COR-L47 (cell line): Measurements from ENCODE around the gene BMP4.
"Not testable (repeated sequence)": the region's sequence is repeated elsewhere in the genome, so short reads cannot be mapped to it uniquely, and the experiment has no call there.

Experiments used
- DNase-seq: peaks from one replicate; lab custom pipeline; 2025; lab: John Stamatoyannopoulos, UW

Gene BMP4

DNA sequence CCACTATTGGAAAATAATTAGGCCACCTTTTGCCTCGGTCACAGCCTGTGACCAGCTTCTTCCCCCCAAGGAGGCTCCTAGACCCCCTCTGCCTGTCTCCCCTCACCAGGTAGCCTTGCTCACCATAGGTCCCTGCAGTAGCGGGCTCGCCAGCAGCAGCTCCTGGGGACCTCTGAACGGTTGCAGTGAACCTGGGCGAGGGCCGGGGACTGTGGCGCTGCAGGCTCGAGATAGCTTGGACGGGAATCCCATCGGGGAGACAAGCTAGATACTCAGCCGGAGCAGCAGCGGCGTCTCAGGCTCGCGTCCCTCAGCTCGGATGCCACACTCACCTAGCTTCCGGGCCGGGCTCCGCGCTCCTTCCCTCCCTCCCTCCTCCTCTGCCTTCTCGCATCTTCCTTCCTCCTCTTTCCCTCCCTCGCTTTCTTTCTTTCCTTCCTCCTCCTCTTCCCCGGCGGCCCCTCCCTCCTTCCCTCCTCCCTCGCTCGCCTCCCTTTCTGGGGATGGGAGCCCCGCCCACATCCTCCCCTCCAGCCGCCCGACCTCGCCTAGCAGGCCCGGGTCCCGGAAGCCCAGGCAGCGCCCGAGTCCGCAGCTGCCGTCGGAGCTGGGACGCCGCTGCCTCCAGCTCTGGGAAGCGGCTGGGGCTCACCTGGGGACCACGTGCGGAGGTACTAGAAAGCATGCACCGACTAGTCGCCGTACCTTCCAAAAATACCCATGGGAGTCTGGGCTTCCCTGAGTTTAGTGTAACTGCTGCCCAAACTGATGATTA, at the start of gene BMP4:
Gene BMP4, minus strand, starts transcription at position 399 of the 775 bp plus-strand sequence. CDS start 4,603 bp downstream, outside the sequence.
- peak; percentile 61 for DNase-seq

DNA sequence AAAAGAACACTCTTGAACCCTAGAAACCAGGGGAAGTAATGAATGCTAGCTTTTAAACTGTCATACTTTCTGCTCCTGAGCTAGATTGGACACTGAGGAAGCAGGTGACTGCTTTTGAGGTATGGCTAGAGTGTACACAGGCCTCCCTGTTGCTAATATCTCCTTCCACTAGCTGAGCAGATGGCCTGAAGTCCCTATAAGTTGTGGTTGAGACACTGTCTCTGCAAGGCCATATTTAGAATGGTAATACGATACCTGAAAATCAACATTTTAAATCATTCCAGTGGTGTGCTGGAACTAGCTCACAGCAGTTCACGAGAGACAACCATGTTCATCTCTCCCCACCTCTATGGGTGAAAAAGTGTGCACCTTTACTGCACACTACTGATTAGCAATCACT, 46.4 kb upstream of the BMP4 start:
- DNase-seq: no peak

DNA sequence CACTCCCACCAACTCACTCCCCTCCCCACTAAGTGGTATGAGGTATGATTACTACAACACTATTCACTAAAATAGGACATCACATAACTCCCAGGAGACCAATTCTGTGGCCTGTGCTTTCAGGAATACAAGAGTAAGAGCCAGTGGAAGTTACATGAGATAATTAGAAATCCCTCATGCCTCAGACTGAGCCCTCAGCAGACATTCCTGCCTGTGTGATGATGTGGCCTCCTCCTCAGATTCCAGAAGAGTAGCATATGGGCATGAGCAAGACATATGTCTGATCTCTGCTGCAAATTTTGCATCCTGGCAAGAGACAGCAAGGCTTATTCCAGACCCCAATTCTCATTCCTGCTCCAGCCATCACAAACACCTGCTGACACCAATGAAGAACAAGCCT, 46.0 kb upstream of the BMP4 start:
- no peak for DNase-seq

DNA sequence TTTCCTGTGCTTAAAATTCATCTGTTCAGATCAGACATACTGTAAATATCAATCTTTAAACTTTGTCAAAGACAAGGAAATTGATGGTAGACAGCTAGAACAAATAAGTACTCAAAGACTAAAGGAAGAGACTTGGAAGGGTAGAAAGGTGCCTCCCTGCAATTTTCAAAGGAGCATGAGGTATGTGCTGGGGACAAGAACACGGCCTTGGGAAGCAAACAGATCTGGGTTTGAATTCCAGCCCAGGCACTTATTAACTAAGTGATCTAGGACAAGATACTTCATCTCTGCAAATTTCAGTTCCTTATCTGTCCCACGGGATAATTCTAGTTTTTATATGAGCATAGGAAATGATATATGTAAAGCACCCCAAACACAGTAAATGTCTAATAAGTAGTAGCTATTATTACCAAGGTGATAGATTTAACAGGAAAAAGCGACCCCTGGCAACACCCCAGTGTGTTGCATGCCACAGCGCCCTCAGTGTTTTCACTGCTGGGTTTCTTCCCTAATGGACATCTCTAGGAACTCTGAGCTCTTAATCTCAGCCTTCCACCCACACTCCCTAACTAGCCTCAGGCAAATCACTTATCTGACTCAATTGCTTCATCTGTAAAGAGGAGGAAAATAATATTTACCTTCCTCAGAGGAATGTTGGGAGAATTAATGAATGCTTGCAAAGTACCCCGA, 44.7 kb upstream of the BMP4 start:
- DNase-seq: no peak

DNA sequence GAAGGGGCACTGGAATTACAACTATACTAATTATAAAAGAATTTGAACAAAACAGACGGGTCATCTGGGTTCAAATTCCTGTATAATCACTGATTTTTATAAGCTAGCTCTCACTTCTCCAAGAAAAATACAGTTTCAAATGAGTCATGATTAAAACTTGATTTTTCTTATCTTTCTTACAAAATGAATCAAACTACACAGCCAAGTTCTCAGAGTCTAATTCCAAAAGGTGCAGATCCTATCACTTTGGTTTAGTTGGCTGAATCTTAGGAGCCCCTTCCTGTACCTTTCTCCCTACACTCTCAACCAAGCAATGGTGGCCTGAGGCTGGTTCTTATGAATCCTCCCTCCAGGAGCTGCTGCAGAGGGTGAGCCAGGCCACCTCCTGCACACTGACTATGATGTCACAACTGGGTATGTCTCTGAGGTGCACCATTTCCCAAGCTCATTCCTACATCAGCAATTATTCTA, 43.8 kb upstream of the BMP4 start:
- DNase-seq: no peak

DNA sequence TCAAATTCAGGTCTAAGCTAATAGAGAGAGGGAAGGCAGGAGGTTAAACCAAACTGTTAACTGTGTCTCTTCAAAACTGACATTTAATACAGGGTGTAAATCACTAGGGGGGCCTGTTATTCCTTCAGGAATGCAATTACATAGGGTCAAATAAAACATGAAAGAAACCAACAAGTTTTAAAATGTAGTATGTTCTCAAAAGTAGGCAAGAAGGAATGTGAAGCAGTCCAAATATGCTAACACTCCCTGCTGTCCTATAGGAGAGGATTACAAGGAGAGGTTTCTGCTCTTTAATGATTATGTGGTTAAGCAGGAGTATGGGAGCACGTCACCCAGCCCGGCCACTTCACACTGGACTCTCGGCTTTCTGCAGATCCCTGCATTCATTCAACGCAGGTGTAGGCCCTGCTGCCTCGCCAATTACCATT, 42.5 kb upstream of the BMP4 start:
- DNase-seq: no peak

DNA sequence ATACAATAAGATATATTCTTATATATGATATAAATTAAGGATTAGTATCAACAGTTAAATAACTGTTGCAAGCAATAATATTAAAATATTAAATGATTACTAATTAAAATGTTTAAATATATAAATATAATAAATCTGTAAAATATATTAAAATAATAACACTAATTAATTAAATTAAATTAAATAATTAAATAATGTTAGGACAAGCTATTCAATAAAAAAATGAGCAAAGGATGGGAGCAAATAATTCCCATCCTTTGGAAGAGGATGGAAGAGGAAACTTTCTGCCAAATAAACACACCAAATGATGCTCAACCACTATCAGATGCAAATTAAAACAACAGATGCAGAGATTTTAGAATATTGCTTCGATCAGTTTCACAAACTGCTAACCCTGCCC, 39.4 kb upstream of the BMP4 start:
- DNase-seq: no peak

DNA sequence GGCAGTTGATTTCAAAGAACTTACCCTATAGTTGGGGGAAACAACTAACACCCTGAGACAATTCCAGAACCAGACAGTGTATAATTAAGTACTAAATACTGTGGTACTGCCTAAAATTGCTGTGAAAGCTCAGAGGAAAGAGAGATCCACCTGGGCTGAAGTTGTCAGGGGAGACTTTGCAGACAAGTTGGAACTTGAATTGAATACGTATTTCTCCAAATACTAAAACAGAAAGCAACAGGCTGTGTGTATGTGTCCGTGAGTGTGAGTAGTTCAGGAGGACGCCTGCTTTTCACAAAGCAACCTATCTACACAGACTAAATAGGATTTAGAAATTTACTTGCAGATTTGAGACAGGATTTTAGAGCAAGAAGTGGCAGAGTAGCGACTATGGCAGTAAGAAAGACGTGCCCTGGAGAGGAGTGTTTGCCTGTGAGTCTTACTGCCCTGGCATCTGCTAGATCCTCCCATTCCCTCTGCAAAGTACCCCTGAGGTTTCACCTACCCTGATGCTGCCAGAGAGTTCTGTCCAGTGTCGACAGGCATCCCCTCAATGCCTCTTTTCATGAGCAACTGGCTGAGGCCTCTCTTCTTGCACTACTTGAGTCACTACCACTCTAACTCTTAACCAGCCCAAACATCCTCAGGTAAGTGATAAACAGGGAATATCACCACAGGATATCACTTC, 37.4 kb upstream of the BMP4 start:
- no peak for DNase-seq

DNA sequence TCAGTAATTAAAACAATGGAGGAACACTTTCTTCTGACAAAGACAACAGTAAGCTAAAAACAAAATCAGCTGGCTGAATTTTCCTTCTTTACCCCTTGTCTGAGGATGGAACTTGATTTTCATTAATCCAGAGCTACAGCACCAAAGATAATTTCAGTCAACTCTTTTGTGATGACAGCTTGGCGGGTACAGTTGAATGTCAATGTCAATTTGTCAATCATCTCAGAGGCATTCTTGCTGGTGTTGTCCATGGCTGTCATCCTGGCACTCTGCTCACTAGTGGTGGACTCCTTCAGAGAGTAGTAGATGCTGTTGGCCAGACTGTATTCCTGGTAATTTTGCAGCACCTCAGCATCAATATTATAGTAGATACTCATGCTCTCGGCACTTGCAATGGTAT, 34.4 kb upstream of the BMP4 start:
- no peak for DNase-seq

DNA sequence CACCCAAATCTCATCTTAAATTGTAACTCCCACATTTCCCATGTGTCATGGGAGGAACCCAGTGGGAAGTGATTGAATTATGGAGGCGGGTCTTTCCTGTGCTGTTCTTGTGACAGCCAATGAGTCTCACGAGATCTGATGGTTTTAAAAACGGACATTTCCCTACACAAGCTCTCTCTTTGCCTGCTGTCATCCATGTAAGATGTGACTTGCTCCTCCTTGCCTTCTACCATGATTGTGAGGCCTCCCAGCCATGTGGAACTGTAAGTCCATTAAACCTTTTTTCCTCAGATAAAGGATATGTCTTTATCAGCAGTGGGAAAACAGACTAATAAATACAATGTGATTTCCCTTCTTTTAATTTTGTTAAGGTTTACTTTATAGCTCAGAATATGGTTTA, 30.1 kb upstream of the BMP4 start:
- DNase-seq: not testable (repeated sequence)

DNA sequence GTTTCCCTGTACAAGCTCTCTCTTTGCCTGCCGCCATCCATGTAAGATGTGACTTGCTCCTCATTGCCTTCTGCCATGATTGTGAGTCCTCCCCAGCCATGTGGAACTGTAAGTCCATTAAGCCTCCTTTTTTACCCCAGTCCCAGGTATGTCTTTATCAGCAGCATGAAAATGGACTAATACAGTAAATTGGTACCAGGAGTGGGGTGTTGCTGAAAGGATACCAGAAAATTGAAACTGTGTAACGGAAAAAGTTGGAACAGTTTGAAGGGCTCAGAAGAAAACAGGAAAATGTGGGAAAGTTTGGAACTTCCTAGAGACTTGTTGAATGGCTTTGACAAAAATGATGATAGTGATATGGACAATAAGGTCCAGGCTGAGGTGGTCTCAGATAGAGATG, 28.3 kb upstream of the BMP4 start:
- not testable (repeated sequence) for DNase-seq

DNA sequence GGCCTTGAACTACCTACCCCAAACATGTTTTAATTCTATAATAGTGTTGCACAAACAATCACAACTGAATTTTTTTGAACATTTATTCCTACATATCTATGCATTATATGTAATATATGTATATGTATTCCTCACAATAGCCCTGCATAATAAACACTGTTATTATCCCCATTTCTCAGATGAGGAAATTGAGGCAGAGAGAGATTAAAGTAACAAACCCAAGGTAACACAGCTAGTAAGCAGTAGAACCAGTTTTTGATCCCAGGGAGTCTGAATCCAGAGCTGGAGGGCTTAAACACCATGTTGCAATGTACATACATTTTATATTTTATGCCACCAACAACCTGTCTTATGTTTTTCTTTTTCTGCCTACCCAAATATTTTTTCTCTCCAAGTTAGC, 26.5 kb upstream of the BMP4 start:
- DNase-seq: no peak

DNA sequence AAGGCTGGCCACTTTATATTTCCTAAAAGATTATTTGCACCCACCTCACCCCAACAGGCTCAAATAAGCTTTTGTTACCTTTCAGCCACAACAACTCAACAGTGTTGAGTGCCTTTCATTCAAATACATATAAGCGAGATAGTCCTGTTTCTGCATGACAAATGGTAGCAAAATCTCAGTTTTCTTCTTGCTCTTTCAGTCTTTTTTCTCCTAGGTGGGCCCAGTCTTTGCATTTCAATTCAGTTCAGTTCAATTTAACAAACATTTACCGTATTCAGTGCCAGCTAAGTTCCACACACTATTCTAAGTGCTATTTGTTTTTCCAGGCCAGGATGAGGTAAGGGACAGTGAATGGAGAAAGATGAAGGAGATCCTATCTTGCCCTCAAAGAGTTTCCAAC, 25.9 kb upstream of the BMP4 start:
- DNase-seq: no peak

DNA sequence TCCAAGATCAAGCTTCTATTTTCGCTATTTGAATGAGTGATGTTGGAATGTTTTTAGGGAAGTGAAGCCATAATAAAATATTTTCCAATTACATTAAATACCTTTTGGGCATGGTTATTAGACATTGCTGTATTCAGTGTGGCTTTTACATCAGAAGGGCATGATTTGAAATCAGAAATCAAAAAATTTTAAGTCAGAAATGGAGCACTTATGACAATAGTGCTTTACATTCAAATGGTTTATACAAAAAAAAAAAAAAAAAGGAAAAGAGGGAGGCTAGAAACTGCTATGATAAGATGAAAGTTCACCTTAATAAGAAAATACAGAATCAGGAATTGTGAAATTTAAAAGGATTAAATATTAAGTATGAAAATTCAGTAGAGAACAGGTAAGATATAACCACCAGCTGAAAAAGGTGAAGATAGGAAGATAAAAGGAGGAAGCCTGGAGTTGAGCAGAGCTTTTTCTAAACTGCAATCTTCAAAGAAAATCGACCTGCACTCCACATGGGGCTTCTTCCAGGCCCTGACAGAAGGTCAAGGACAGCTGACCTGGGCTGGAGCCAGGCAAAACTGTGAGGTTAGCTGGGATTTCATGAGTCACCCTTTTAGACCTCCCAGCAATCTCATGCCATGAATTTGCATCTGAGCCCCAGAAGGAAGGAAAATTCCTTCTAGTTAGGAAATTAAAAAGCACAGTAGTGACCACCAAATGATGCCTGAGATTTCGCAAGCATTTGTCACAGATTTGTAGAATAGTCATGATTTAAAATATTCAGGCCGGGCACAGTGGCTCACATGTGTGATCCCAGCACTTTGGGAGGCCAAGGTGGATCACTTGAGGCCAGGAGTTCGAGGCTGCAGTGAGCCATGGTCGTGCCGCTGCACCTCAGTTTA, 23.4 kb upstream of the BMP4 start:
- DNase-seq: no peak

DNA sequence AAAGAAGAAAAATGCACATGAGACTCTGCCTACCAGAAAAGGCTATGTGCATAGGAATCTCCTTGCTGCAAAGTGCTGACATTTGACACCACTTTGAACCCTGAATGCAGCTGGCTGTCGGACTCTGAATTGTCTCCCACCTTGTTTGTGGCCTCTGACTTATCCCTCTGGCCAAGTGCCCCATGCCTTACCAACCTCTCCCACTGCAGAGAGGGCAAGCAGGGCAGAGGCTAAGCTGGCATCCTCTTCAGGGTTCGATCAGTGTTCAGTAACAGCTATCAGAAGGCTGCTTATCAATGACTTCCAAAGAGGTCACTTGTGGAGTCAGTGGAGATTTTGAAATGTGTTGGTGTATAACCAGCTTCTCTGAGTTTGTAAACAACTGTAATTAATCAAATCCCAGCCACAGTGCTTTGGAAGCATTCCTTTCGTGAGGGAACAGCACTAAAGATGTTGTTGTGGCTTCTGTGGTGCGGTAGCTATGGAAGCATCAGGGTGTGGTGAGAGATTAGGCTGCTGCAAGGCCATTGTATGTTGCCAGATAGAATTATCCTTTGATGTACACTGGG, 22.6 kb upstream of the BMP4 start:
- DNase-seq: no peak

DNA sequence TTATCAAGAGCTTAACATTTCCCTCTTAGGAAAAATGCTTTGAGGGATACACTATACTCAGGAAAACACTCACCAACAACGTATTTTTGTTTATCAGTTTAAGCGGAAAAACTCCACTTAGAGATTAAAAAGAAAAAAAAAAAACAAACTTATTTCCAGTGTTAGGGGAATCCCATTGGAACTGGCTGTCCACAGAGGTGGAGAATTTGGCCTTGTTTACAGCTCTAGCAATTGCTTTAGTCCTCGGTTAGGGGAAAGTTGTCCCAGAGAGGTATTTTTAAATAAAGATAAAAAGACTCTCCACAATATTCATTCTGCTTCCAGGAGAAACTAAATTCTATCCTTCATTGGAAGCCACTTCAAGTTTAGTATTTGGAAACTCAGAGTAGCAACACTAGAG, 21.6 kb upstream of the BMP4 start:
- DNase-seq: no peak

DNA sequence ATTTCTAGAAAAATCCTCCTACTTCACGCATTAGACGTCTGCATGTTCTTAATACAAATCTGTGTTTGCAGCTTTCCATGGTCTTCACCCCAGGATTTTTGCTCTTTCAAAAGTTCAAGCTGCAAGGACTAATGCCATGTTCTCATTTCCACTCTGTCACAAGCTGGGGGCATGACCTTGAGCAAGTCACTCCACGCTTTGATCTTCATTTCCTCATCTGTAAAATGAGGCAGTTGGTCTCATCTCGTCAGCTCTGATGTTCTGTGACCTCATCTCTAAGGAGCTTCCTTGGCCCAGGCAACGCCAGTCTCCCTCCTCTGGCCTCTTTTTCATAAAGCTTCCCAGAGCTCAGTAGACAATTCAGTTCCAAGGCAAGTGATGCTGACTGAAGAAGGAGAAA, 18.8 kb upstream of the BMP4 start:
- no peak for DNase-seq

DNA sequence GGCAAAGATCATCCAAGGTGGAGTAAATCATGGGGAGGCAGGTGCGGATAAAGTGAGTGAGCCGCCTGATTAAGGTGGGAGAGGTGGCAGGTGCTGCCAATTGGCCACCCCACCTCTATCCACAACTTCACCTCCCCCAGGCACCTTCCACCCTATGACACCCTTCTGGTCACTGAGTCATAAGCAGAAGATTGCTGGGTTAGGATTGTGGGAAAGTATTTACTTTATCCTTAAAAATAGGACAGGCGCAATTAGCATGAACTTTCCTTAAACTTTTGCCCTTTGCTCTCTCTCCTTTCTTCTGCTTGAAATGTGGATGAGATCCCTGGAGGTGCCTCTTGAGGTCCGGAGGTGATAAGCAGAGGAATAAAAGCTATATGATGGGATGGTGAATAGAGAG, 14.9 kb upstream of the BMP4 start:
- no peak for DNase-seq

DNA sequence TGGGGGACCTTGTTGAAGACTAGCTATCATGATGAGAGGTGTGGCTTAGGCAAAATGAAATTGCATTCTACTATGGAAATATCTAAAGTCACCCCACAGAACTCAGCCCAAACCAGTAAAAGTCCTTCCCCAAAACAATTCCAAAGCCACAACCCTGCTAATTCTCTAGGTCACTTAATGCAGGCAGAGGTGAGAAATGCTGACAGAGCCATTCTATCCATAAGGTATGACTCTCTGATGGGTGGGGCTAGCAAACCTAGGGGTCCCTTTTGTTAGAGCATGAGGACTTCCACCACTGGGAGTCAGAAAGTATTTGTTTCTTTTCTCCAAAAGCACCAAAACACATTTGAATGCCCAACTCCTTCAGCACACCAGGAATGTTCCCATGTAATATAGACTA, 12.7 kb upstream of the BMP4 start:
- DNase-seq: no peak

DNA sequence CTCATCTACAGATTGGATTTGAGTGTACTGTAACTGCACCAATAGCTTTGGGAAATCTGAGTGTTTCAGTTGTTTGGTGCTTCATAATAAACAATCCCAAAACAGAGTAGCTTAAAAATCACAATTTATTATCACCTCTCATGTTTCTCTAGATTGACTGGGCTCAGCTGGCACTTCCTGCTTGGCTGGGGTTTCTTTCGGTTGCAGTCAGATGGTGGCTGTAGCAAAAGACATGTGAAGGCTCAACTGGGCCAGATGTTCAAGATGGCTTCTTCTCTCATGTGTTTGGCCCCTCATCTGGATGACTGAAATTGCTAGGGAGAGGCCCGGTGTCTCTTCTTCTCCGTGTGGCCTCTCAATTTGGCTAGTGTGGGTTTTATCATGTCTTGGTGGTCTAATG, 12.1 kb upstream of the BMP4 start:
- DNase-seq: no peak

DNA sequence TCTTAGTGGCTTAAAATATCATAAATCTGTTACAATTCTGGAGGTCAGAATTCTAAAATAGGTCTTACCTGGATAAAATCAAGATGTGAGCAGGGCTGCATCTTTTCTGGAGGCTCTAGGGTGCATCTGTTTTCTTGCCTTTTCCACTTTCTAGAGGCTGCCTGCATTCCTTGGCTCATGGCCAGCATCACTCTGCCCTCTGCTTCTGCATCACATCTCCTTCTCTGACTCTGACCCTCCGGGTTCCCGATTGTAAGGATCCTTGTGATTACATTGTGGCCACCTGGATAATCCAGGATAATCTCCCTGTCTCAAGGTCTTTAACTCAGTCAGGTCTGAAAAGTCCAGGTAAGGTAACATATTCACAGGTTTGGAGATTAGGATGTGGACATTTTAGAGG, 11.0 kb upstream of the BMP4 start:
- DNase-seq: no peak

DNA sequence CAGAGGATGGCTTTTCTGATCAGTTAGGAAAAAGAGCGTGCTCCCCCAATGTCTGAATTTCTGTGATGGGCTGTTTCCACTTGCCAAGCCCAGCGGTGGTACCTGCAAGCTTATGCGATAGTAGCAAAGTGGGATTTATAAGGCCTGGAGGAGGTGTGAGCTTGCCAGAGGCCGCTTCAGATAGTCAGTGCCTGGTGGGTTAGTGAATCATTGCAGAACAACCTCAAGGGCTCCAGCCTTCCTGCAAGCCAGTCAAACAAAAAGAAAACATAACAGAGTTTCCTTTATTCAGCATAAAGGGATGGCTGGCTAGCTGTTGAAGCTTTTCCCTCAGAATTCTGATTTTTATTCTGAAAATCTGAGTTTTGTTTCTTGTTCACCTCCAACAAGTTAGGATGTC, 7.6 kb upstream of the BMP4 start:
- no peak for DNase-seq
